Amniotic epithelial cell (primary cell): ENCODE data around the gene PHYKPL.

Experiments
- DNase-seq: peaks from one replicate; pipeline ENCODE4 v3.0.0-alpha.2; 2010; ENCODE audit warnings: low read depth

The PHYKPL gene

DNA sequence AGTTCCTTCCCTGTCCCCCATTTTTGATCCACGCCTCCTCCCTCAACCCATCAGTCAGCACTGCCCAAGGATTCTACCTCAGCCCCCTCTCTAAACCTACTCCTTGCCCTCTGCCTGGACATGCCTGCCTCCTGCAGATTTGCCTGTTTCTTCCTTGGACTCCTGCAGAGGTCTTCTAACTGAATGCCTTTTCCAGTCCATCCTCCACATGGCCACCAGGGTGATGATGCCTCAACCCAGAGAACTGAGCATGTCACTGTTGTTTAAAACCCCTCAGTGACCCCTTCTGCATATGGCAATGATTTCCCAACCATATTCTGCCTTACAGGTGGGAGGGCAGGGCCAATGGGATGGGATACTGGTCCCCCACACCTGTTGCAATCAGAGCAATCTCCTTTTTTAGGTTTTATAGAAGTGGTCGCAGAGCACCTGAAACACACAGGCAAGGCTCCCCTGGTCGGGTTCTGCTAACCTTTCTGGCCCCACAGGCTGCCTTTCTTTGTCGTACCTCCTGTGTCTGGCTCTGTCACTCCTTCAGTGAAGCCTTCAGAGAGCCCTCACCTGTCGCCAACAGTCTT lies 9.3 kb downstream of the PHYKPL start:
- no peak for DNase-seq

DNA sequence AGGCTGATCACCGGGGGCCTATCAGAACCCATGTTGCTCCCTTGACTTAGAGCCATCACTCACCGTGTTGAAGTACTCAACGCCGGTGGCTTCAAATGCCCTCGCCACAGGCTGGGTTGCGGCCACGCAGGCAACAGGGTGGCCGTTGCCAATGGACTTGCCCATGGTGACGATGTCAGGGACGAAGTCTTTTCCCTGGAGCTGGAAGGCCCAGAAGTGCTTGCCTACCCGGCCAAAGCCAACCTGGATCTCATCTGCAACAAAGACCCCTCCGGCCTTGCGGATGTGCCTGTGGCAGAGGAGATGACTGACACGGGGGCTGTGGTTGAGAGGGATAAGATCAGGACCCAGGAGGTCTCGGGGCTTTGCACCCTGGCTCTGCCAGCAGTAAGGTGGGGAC lies 10.3 kb downstream of the PHYKPL start:
- DNase-seq, result no peak

DNA sequence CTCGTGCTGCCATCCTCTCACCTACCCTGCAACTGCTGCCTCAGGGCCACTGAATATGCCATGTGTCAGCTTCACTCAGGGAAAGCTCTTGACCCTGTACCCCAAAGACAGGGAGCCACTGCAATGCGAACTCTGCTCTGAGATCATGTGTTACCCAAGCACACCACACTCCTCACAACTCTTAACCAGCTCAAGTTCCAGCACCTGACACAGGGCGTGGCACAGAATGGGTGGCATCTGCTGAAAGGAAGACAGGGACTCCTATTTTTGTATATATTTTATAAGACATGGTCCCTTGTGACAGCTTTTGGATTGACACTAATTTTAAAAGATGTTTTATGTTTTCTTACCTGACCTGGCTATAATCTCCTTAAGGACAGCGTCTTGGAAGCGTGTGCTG lies 10.7 kb downstream of the PHYKPL start:
- no peak for DNase-seq

DNA sequence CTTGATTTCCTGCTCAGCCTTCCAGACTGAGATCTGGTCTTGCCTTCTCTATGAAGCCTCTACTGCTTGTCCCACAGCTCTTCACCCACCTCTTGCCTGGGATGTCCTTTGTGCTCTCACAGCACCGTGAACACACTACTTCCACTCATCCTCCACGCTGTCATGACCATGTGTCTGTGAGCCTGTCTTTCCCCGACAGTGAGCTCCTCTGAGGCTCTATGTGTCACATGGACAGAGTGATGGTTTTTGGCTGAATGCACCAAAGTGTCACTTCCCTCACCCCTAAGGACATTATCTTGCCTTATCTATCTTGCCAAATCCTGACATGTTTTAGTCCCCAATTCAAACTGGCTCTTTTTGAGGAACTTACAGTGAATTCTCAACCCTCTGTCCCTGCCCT lies 11.3 kb downstream of the PHYKPL start:
- DNase-seq, result no peak

DNA sequence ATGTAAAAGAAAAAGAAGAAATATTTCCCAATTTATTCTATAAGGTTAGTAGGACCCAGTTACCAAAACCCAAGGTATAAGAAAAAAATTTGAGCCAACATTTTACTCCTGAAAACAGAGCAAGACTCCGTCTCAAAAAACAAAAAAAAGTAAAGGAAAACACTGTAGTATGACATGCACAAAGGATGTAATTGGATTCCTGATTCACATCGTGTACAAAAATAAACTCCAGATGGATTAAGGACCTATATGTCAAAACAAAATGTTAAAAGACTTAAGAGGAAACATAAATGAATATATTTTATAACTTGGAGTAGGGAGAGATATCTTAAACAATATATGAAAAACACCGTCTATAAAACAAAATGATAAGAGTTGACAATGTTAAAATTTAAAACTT lies 13.8 kb downstream of the PHYKPL start:
- no peak for DNase-seq

GRCh38 chr5:178218237-178218776 lies 14.3 kb downstream of the PHYKPL start:
- no peak for DNase-seq

DNA sequence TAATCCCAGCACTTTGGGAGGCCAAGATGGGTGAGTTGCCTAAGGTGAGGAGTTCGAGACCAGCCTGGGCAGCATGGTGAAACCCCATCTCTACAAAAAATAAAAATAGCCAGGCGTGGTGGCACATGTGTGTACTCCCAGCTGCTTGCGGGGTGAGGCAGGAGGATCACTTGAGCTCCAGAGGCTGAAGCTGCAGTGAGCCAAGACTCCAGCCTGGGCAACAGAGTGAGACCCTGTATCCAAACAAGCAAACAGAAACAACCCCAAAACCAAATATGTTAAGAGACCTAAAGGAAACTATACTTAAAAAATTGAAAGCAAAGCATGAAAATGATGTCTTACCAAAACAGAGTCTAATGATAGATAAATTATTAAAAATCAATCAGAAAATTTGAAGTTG lies 15.8 kb downstream of the PHYKPL start:
- no peak for DNase-seq

DNA sequence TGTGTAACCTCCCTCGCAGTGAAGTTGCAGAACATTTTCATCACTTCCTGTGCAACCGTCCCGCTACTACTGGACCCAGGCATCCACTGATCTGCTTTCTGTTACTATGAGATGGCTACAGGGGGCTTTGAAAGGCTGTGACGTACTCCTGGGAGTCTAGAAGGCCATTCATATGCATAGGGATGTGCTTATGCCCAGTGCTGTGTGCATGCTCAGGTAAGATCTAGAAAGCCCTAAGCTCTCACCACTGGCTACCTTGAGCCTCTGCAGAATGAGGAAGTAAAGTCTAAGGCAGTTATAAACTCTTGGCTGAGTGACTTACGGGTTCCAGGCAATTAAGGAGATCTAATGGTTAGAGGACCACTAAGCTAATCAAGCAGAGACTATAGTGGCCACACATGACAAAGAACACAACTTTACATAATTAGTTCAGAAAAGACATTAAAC lies 16.5 kb downstream of the PHYKPL start:
- no peak for DNase-seq

DNA sequence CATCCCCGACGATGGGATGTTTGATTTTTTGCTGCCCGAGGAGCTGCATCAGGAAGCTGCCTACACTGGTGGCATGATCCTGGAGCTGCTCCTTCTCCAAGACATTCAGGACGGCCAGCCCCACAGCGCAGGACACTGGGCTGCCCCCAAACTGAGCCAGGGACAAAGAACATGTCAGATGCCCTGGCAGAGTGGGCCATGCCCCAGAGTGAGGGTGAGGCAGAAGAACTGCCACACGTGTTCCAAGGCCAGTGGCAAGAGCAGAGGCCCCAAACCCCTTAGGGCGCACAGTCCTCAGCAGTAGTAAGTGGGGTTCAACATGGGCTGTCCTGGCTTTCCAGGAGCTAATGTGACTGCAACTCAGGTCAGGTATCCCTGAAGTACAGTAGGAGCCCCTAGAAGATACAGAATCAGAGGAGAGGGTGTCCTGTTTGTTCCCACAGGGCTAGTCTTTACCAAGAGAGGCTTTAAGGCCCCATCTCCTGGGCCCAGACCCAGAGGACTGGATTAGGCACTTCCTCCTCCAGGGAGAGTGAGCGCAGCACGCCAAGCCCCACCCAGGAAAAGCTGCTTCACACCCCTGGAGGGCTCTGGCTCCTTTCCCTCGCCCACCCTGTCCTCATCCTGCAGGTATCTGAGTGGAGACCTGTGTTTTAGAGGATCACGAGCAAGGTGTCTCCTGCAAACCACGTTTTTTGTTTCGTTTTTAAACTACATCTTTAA lies 17.2 kb downstream of the PHYKPL start:
- DNase-seq, result no peak

- DNase-seq, result no peak
These were observed 18.3 kb downstream of the PHYKPL start for GRCh38 chr5:178214160-178214803.

- no peak for DNase-seq
These were observed 18.9 kb downstream of the PHYKPL start for GRCh38 chr5:178213748-178214151.

DNA sequence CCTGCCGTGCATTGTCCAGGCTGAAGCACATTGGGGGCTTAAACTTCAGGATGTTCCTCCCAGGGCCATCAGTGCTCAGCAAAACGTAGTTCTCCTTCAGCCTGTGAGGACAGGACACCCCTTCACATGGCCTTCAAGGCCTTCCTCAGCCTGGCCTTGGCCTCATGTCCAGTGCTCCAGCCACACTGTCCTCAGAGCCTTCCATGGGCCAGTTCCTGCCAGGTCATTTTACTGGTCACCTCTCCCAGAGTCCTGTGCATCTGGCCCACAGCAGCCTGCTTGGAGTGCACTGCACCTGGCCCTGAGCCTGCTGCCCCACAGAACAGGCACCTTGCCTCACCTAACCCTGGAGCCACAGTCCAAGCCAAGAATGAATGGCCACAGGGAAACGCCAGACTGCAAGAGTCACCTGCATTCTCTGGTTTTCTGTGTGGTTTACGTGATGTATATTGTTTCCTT lies 19.6 kb downstream of the PHYKPL start:
- no peak for DNase-seq

- no peak for DNase-seq
These were observed 20.2 kb downstream of the PHYKPL start for GRCh38 chr5:178212241-178213002.

DNA sequence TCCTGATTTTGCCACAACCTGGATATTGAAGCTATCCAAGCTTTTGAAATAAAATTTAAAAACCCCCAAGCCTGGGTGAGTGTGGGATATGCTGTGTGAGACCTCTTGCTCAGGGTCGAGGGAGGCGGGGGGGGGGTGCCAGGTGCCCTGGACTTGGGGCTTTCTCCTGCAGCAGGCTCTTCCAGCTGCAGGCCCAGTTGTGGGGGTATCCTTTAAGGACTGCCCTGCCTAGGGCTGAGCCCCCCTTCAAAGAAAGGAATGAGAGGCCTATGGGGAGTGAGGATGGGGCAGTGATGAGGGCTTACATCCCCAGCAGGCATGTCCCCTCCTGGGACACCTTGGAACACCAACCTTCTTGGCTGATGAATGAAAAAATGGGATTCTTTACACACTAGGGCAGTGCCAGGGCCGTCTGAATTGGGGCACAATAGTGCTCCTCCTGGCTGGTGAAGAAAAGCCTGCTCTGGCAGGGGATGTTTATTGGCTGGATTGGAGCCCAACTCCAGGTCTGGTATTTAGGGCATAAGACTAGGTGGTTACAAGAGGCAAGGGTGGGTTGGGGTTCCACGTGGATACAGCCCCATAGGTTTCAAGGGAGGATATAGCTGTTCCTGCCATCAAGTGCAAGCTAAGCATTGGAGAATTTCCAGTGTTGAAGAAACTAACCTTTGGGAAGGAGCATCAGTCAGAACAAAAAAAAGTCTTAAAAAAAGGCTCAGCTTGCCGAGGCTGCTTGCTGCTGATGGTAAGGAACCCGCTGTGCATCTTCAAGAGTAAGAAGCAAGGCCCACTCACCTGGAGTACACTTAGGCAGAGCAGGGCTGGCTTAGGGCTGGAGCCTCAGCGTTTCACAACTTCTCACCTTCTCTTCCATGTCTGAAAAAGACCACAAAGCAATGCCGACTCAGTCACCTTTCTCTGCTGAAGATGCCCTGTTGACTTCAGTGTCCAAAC lies 21.2 kb downstream of the PHYKPL start:
- DNase-seq, result no peak

GRCh38 chr5:178210686-178211085 lies 21.9 kb downstream of the PHYKPL start:
- DNase-seq, result no peak

DNA sequence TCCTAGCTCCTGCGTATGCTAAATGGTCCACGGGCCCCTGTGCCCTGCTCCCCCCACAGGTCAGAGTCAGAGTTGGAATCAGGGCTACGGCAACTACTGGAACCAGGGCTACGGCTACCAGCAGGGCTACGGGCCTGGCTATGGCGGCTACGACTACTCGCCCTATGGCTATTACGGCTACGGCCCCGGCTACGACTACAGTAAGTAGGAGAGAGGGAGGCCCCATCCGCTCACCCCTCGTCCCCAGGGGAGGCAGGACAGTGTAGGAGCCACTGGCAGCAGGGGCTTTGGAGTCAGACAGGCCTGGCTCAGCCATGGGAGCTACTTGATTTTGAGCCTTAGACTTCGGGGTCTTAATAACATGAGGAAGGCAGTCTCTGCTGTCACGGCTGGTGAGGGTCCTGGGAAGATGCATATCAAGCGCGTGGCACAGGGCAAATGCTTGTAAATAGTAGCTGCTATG lies 22.5 kb downstream of the PHYKPL start:
- DNase-seq, result no peak

DNA sequence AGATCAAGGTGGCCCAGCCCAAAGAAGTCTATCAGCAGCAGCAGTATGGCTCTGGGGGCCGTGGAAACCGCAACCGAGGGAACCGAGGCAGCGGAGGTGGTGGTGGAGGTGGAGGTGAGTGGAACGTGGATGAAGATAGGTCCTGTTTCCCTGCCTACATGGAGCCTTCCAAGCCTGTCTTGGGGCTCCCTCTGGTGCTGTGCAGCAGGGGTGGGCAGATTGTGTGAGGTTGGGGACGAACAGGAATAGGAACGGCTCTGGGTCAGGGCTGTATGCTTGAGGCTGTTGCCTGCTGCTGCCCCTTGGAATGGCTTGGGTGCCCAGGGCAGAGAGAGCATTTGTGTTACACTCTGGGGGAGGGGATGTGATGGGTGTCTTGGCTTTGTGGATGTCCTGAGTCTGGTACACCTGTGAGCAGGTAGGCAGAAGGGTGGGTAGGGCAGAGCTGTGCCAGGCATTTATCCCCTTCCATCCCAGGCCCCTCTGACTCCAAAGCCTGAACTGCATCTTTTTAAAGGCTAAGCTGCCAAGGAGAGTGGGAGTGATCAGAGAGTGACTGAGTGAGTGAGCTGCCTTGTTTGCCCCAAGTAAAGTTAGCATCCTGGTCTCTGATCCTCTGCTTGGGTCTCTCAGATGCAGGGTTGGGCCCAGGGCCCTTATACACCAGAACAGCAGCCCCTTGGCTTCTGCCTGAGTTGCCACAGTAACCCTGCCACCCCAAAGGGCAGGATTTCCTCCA lies 23.1 kb downstream of the PHYKPL start:
- DNase-seq, result no peak

DNA sequence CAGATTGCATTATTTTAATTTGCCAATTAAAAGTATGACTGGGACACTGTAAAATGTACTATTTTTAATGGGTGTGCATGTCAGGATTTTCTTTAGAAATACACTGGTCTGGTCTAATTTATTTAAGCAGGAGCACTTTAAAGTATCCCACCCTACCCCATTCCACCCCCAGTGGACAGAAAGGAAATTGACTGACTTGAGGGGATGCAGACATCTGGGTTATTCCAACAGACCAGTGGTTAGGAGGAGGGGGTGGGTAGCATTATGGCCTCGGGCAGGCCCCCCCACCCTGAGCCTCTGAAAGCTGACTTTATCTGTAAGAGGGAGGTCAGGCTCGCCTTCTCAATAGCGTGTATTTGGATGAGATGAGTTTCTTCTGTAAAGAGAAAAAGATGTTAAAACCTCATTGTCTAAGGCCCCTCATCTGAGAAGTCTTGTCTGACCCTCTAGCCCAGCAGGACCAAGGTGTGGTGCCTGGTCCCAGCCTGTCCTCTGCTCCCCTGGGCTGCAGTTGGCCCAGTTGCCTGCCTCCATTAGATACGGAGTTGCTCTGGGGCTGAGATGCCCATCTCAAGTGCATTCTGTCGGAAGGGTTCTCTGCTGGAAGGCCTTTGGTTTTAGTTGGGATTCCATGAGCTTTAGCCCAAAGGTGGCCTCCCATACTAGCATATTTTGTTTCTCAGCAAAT lies 23.9 kb downstream of the PHYKPL start:
- no peak for DNase-seq

- no peak for DNase-seq
These were observed 24.7 kb downstream of the PHYKPL start for GRCh38 chr5:178207917-178208280.
